Testis (tissue), 2 donors: ENCODE data around the gene EGR4.

ENCODE experiments used
- POLR2A ChIP-seq: fragments of 450-650 bp; IDR thresholded peaks from one replicate; pipeline ENCODE4 v1.6.1; 2017; ENCODE audit warnings: antibody characterized with exemption, mild to moderate bottlenecking, moderate library complexity
- TF ChIP-seq, protein P1 (sequence below), 3 experiments: fragments of 450-650 bp in 2 of 3; fragments of 200-600 bp in 1 of 3; sonication (generic) in 1 of 3; IDR thresholded peaks; one replicate each; pipeline ENCODE4 v1.5.1; 2016 to 2019; ENCODE audit warnings: antibody characterized with exemption in 3 of 3, mild to moderate bottlenecking in 2 of 3, moderate library complexity in 1 of 3

DNA sequence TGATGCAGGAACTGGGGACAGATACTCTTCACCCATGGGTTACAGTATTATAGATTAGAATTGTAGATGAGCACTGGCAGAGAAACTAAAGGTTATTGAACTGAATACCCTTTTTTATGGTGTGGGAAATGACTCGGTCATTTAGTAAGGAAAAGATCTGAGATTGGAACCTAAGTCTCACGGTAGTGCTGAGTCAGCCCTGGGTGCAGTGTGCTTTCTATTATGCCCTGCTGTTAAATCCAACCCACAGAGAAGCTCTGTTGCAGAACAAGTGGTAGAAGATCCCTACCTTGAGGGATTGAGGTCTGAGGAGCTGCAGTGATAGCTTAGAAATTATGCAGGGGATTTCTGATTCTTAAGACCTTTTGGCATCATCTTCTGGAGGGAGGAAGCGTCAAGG is 46.5 kb downstream of the EGR4 start:
- TF ChIP-seq, protein P1, sequence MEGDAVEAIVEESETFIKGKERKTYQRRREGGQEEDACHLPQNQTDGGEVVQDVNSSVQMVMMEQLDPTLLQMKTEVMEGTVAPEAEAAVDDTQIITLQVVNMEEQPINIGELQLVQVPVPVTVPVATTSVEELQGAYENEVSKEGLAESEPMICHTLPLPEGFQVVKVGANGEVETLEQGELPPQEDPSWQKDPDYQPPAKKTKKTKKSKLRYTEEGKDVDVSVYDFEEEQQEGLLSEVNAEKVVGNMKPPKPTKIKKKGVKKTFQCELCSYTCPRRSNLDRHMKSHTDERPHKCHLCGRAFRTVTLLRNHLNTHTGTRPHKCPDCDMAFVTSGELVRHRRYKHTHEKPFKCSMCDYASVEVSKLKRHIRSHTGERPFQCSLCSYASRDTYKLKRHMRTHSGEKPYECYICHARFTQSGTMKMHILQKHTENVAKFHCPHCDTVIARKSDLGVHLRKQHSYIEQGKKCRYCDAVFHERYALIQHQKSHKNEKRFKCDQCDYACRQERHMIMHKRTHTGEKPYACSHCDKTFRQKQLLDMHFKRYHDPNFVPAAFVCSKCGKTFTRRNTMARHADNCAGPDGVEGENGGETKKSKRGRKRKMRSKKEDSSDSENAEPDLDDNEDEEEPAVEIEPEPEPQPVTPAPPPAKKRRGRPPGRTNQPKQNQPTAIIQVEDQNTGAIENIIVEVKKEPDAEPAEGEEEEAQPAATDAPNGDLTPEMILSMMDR (IDR thresholded peaks at IDR 0.05), result no peak
- no peak for TF ChIP-seq POLR2A
